DMS79 treated with DMSO at 0.1 percent for 48 hours (cell line): ENCODE measurements around the gene ACVRL1.

Experiments used
- DNase-seq: peaks from one replicate; lab custom pipeline; 2025; lab: John Stamatoyannopoulos, UW

ACVRL1 gene

GRCh38 chr12:51907083-51907855, at the start of gene ACVRL1:
Gene ACVRL1 (plus strand): TSS chr12:51907504. CDS start chr12:51912475, 4,971 bp downstream.
- no peak for DNase-seq

GRCh38 chr12:51860986-51861385, 46.3 kb upstream of the ACVRL1 start:
- no peak for DNase-seq

GRCh38 chr12:51862947-51863346, 44.4 kb upstream of the ACVRL1 start:
- peak; percentile 25 for DNase-seq

- DNase-seq = peak; percentile 27
Measured at GRCh38 chr12:51863363-51863932, 43.9 kb upstream of the ACVRL1 start.

- DNase-seq = peak; percentile 61
Measured at GRCh38 chr12:51863933-51864832, 43.1 kb upstream of the ACVRL1 start.

- DNase-seq = peak; percentile 6
Measured at GRCh38 chr12:51864833-51865670, 42.3 kb upstream of the ACVRL1 start.

GRCh38 chr12:51865757-51866270, 41.5 kb upstream of the ACVRL1 start:
- no peak for DNase-seq

- DNase-seq = no peak
Measured at GRCh38 chr12:51866324-51866723, 41.0 kb upstream of the ACVRL1 start.

- no peak for DNase-seq
Measured at GRCh38 chr12:51866762-51867161, 40.5 kb upstream of the ACVRL1 start.

GRCh38 chr12:51867371-51867770, 39.9 kb upstream of the ACVRL1 start:
- DNase-seq = no peak

GRCh38 chr12:51867796-51868428, 39.4 kb upstream of the ACVRL1 start:
- no peak for DNase-seq

- peak; percentile 7 for DNase-seq
Measured at GRCh38 chr12:51868821-51869495, 38.3 kb upstream of the ACVRL1 start.

GRCh38 chr12:51869496-51869865, 37.8 kb upstream of the ACVRL1 start:
- DNase-seq = no peak

- no peak for DNase-seq
Measured at GRCh38 chr12:51869931-51870330, 37.4 kb upstream of the ACVRL1 start.

GRCh38 chr12:51870504-51870903, 36.8 kb upstream of the ACVRL1 start:
- no peak for DNase-seq

GRCh38 chr12:51871126-51871525, 36.2 kb upstream of the ACVRL1 start:
- DNase-seq = no peak

GRCh38 chr12:51871918-51872688, 35.2 kb upstream of the ACVRL1 start:
- DNase-seq = no peak

GRCh38 chr12:51872689-51872981, 34.7 kb upstream of the ACVRL1 start:
- no peak for DNase-seq

- DNase-seq = no peak
Measured at GRCh38 chr12:51873251-51873994, 33.9 kb upstream of the ACVRL1 start.
